Measurements from ENCODE around the gene SLBP. TPM values are rescaled to one million over a fixed set of nuclear protein-coding genes. Genes with fewer than 3 reads are reported as not detected.

Gene SLBP
- total RNA-seq, 2 donors from 2014 or later: 30.1 to 56.9 TPM

- Histone ChIP-seq H3K4me1 (no peaks in the 10 kb centered on the region), H3K27me3 (no peaks in the 10 kb centered on the region), H3K9ac (ENCODE audit: low read depth in 2 of 2, low read length in 2 of 2) (no peak overlapping the region), H3K9me3 (no peaks in the 10 kb centered on the region), H3K4me3 (no peak overlapping the region), H3K36me3 (no peaks in the 10 kb centered on the region), H3K27ac (no peak overlapping the region)
- intact Hi-C loops (cut with DNase I): no loop called here
- DNase-seq: no peak
- no peak for TF ChIP-seq CTCF (IDR thresholded peaks at IDR 0.05)
Observed at GRCh38 chr4:1744552-1744951, 32.4 kb upstream of the SLBP start.

GRCh38 chr4:1743975-1744374, 31.9 kb upstream of the SLBP start:
- H3K4me3 ChIP-seq: no peak overlapping the region

GRCh38 chr4:1743551-1743950, 31.4 kb upstream of the SLBP start:
- intact Hi-C loops (cut with DNase I): no loop called here
- H3K36me3 ChIP-seq: no peaks in the 10 kb centered on the region
- no peaks in the 10 kb centered on the region for H3K27me3 ChIP-seq
- no peak overlapping the region for H3K27ac ChIP-seq
- H3K9me3 ChIP-seq: no peaks in the 10 kb centered on the region
- no peak overlapping the region for H3K9ac ChIP-seq (ENCODE audit: low read depth in 2 of 2, low read length in 2 of 2)
- no peak for TF ChIP-seq CTCF (IDR thresholded peaks at IDR 0.05)
- no peak overlapping the region for H3K4me3 ChIP-seq
- DNase-seq: no peak
- H3K4me1 ChIP-seq: no peaks in the 10 kb centered on the region

More at GRCh38 chr4:1743975-1744374, 31.9 kb upstream of the SLBP start:
- Histone ChIP-seq H3K36me3 (no peaks in the 10 kb centered on the region), H3K27me3 (no peaks in the 10 kb centered on the region), H3K9ac (ENCODE audit: low read depth in 2 of 2, low read length in 2 of 2) (no peak overlapping the region), H3K9me3 (no peaks in the 10 kb centered on the region), H3K27ac (no peak overlapping the region), H3K4me1 (no peaks in the 10 kb centered on the region)
- no peak for TF ChIP-seq CTCF (IDR thresholded peaks at IDR 0.05)
- DNase-seq: no peak
- intact Hi-C loops (cut with DNase I): no loop called here

- no peak for DNase-seq
- no peak for TF ChIP-seq CTCF (IDR thresholded peaks at IDR 0.05)
- peaks cover 4% of the 10 kb centered on the region for H3K9me3 ChIP-seq
- H3K4me1 ChIP-seq: no peaks in the 10 kb centered on the region
- H3K36me3 ChIP-seq: no peaks in the 10 kb centered on the region
- no peak overlapping the region for H3K27ac ChIP-seq
- intact Hi-C loops (cut with DNase I): no loop called here
- no peak overlapping the region for H3K9ac ChIP-seq (ENCODE audit: low read depth in 2 of 2, low read length in 2 of 2)
- H3K27me3 ChIP-seq: no peaks in the 10 kb centered on the region
- H3K4me3 ChIP-seq: no peak overlapping the region
Observed at GRCh38 chr4:1741208-1741607, 29.1 kb upstream of the SLBP start.

- Histone ChIP-seq H3K9me3 (peaks cover 4% of the 10 kb centered on the region), H3K4me1 (no peaks in the 10 kb centered on the region), H3K4me3 (no peak overlapping the region), H3K9ac (ENCODE audit: low read depth in 2 of 2, low read length in 2 of 2) (no peak overlapping the region), H3K27me3 (no peaks in the 10 kb centered on the region), H3K27ac (no peak overlapping the region), H3K36me3 (no peaks in the 10 kb centered on the region)
- intact Hi-C loops (cut with DNase I): no loop called here
- TF ChIP-seq CTCF (IDR thresholded peaks at IDR 0.05): no peak
- no peak for DNase-seq
Observed at GRCh38 chr4:1740021-1740545, 28.0 kb upstream of the SLBP start.

All from colonic mucosa (tissue), 4 donors.